Tongue (tissue), 2 donors: ENCODE measurements around the gene ADSS1. TPM values are rescaled to one million over a fixed set of nuclear protein-coding genes. Genes with fewer than 3 reads are reported as not detected.
A peak's percentile ranks its signal among the peaks of the same experiment; 100 is the strongest.

Experiments
- DNase-seq: peaks from one replicate; pipeline ENCODE4 v3.0.0-alpha.2; 2015
- total RNA-seq: library from RNA; depleted of rRNA; stranded (reverse); fragments of >200 nt; gene quantifications from one replicate; pipeline ENCODE4 v1.2.3, GENCODE V29; 2014

The ADSS1 gene
- total RNA-seq, 1 donor from 2014 or later: 98.8 TPM

DNA sequence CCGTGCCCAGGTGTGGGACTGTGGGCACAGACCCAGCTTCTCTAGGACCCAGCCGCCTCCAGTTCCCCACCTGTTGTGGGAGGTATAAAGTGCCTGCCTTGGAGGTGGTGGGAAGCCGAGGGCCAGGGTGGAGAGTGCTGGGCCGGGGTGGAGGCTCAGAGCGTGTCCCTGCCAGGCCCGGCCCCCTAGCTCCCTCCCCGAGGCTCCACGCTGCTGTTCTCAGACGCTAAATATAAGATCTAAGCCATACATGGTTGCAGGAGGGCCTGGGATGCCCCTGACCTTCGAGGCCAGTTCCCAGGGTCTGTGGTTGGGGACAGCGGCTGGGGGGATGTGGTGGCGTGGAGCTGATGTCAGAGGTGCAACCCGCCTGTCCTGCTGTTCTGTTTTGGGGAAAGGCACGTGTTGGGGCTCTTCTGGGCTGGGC lies 23.8 kb upstream of the ADSS1 start:
- DNase-seq: peak; percentile 51

DNA sequence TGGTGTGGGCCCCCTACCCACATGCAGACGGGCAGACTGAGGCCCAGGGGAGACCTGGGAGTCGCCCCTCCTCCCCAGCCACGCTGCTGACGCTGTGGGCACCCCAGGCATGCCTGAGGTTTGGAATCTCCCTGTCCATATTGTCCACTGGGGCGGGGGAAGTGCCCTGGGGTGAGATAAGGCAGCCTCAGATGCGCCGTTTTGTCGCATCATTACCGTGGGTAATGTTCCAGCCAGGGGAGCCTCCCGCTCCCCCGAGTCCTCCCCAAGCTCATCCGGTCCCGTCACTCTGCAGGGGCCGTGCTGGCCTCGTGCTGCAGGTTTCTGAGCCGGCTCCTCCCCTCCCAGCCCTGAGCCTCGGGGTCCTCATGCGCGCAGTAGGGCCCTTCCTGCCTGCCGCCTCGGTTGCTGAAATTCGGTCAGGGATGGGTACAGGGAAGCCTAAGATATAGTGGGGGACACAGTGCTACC lies 23.2 kb upstream of the ADSS1 start:
- no peak for DNase-seq

DNA sequence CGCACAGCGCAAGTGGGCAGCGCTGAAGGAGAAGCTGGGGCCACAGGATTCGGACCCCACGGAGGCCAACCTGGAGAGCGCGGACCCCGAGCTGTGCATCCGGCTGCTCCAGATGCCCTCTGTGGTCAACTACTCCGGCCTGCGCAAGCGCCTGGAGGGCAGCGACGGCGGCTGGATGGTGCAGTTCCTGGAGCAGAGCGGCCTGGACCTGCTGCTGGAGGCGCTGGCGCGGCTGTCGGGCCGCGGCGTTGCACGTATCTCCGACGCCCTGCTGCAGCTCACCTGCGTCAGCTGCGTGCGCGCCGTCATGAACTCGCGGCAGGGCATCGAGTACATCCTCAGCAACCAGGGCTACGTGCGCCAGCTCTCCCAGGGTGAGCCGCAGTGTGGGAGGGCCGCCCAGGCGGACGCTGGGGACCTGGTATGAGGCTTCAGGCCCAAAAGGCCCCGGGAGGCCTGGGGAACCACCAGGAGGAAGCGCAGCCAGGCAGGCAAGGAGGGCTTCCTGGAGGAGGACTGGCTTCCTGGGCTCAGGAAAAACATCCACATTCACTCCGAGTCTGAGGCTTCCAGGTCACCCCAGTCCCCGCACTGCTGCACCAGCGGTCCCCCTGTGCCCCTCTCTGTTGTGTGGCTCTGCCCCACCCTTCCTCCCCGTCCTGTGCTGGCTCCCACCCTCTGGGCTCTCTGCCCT lies 22.5 kb upstream of the ADSS1 start:
- no peak for DNase-seq

DNA sequence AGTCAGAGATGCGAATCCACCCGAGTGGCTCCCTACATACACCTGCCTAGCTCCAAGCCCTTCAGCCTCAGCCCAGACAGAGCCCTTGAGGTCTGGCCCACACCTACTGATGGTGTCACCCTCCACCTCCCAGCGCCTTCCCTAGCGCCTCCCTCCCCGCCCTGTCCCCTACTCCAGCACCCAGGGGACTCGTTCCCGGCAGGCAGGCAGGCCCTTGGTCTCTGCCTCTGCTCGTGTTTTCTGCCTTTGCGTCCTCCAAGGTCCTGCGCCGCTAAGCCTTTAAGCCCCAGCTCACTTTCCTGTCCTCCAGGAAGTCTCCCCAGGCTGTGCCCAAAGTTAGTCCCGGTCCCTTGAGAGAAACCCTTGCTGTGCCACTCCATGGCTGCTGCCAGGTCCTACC lies 21.9 kb upstream of the ADSS1 start:
- no peak for DNase-seq

DNA sequence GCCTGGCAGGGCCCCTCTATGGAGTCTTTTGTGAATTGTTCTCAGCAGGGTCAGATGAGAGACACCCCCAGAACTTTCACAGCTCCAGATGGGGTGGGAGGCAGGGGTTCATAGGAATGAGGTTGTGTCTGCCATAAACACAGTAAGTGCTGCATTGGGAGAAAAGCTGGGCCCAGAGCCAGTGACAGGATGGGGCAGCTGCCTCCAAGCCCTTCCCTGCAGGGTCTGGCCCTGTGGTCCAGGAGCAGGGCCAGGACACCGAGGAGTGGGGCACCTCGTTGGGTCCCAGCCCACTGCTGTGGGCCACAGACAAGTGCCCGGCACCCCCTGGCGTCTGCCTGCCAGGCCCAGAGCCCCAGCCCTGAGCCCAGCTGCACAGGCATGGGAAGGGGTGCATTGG lies 21.4 kb upstream of the ADSS1 start:
- no peak for DNase-seq

DNA sequence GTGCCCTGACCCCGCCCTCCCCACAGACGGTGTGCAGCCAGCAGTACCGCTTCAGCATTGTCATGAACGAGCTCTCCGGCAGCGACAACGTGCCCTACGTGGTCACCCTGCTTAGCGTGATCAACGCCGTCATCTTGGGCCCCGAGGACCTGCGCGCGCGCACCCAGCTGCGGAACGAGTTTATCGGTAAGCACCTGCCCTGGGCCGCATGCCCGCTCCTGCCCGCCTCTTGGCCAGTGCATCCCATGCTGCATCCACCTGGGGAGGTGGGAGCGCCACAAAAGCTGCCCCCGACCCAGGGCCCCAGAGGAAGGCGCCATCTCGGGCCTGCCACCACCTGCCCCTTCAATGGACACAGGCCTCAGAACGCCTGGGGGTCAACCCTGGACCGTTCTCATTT lies 20.8 kb upstream of the ADSS1 start:
- no peak for DNase-seq

DNA sequence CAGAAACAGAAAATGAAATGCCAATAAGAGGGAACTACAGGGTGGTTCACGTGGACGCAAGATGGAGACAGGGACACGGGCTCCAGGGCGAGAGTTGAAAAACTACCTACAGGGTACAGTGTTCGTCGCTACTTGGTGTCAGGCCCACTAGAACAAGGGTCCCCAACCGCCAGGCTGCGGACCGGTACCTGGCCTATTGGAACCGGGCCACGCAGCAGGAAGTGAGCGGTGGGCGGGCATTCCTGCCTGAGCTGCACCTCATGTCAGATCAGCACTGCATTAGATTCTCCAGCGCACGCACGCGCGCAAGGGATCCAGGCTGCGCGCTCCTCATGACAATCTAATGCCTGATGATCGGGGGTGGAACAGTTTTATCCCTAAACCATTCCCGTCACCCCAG lies 19.8 kb upstream of the ADSS1 start:
- DNase-seq: no peak

DNA sequence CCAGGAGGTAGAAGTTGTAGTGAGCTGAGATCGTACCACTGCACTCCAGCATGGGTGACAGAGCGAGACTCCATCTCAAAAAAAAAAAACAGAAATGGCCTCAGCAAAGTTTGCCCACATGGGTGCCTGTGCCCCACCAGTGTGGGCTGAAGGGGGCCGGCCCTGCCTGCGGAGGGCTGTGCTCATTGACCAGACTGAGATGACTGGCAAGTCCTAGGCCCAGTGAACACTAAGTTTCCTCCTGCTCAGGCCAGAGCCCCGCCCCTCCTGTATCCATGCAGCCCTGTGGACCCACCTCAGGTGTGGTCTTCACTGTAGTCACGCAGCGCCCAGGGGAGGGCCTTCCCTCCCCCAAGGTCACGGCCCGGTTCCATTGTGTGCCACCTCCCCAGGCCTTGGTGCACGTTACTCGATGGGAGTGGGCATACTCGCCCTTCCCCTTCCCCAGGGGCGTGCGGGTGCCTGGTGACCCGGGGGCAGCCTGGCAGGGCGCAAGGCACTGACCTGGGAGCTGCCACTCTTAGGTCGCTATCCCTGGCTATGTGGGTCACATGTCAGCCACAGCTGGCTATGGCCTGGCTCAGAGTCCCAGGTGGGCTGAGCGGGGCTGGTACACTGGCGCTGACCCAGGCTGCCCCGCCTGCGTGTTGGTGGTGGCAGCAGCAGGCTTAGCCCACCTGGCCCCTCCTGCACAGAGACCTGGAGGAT lies 18.5 kb upstream of the ADSS1 start:
- no peak for DNase-seq

DNA sequence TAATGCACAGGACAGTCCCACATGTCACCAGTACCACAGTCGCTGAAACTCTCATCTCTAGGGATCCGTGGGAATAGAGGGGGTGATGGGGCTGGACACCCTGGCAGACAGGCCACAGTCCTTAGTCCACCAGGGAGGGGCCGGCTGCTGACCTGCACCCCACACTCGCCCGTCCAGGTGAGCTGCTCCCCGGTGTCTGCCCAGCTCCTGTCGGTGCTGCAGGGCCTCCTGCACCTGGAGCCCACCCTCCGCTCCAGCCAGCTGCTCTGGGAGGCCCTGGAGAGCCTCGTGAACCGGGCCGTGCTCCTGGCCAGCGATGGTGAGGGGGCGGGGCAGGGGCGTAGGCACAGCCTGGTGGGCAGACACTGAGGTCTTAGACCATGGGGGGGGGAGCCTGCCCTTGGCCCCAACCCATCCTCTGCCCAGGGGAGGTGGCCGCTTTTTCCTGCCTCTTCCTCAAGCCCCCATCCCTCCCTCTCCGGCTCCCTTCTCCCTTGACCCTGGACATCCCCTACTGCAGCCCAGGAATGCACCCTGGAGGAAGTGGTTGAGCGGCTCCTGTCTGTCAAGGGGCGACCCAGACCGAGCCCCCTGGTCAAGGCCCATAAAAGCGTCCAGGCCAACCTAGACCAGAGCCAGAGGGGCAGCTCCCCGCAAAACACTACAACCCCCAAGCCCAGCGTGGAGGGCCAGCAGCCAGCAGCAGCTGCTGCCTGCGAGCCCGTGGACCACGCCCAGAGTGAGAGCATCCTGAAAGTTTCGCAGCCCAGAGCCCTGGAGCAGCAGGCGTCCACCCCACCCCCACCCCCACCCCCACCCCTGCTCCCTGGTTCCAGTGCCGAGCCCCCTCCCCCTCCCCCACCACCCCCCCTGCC lies 17.1 kb upstream of the ADSS1 start:
- peak; percentile 78 for DNase-seq

DNA sequence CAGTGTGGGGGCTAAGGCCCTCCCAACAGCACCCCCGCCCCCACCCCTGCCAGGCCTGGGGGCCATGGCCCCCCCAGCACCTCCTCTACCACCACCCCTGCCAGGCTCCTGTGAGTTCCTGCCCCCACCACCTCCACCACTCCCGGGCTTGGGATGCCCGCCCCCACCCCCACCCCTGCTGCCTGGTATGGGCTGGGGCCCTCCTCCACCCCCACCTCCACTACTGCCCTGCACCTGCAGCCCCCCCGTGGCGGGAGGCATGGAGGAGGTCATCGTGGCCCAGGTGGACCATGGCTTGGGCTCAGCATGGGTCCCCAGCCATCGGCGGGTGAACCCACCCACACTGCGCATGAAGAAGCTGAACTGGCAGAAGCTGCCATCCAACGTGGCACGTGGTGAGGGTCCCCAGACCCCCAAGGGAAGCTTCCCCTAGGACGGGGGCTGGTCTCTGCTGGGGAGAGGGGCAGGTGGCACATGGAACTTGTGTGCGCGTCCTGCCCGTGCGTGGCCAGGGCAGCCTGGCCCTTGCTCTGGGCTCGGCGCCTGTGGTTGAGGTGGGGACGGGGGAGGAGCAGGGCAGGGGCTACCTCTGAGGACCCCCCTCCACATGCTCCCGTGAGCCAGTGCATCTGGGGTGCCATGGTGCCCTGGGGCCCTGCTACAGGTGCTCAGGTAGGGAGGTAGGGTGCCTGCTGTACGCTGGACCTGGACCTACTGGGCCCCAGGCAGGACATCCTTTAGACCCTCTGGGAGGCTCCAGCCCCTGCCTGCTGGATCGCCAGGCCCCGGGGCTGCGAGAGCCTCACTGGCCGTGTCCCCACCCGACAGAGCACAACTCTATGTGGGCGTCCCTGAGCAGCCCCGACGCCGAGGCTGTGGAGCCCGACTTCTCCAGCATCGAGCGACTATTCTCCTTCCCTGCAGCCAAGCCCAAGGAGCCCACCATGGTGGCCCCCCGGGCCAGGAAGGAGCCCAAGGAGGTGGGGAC lies 16.1 kb upstream of the ADSS1 start:
- DNase-seq: no peak

DNA sequence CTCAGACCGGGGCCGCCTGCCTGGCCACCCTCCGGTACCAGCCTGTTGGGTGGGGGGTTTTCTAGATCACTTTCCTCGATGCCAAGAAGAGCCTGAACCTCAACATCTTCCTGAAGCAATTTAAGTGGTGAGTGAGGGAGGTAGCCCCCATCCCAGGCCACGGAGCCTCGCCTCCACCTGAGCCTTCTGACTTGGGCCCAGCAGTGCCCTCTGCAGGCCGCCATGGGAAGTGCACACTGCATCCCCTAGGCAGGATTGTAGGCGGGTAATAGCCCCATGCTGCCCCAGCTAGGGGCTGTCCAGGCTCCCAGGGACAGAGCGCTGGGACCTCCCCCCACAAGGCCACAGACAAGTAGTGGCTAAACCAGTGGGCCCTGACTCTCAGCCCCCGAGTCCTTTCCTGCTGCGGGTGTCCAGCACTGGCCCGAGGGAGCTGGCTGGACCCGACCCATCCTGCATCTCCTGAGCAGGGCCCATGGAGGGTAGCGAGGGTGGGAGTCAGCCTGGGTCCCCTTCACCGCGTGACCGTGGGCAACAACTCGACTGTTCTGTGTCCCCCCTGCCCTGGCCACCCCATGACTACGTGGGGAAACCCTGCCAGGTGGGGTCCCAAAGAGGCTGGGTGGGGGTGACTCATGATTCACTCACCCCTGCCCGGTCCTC lies 15.3 kb upstream of the ADSS1 start:
- DNase-seq: peak; percentile 85

DNA sequence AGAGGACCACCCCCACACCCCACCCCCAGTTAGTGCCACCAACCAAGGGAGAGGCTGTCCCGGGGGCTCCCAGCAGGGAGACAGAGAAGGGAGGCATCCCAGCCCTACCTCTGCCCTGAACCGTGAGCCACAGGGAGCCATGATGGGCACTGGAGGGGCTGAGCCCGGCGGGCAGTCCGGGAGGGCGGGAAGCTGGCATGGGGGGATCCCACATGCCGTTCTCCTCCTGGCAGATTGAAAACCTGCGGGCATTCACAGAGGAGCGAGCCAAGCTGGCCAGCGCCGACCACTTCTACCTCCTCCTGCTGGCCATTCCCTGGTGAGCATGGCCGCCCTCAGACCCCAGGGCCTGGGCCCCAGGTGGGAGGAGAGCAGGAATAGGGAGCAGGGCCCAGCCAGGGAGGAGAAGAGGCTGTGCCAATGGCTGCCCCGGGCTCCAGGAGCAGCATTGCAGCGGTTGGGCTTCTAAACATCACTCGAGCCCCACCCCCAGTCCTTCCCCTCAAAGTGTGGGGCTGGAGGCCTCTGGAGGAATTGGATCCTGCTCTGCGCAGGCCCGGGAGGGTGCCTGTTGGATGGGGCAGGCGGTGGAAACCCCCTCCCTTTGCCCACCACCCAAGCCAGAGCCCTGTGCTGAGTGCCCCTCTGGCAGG lies 14.5 kb upstream of the ADSS1 start:
- DNase-seq: peak; percentile 42

DNA sequence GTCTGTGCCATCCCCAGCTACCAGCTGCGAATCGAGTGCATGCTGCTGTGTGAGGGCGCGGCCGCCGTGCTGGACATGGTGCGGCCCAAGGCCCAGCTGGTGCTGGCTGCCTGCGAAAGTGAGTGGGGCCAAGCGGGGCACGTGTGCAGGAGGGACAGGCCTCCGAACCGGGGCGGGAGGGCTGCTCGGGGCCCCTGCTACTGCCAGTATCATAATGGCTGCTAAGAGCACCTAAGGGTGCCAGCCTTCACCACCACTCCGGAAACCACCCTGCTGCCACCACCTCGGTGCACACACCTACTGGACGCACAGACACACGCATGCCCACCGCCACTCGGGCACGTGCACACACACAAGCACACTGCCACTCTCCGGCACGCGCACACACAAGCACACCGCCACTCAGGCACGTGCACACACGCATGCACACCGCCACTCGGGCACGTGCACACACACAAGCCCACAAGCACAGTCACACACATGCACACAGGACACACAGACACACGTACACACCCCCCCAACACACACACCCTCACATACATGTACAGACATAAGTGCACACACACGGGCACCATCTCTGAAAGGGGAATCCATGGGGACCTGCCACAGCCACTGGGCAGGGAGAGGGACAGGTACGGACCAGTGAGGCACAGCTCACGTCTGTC lies 13.8 kb upstream of the ADSS1 start:
- no peak for DNase-seq

DNA sequence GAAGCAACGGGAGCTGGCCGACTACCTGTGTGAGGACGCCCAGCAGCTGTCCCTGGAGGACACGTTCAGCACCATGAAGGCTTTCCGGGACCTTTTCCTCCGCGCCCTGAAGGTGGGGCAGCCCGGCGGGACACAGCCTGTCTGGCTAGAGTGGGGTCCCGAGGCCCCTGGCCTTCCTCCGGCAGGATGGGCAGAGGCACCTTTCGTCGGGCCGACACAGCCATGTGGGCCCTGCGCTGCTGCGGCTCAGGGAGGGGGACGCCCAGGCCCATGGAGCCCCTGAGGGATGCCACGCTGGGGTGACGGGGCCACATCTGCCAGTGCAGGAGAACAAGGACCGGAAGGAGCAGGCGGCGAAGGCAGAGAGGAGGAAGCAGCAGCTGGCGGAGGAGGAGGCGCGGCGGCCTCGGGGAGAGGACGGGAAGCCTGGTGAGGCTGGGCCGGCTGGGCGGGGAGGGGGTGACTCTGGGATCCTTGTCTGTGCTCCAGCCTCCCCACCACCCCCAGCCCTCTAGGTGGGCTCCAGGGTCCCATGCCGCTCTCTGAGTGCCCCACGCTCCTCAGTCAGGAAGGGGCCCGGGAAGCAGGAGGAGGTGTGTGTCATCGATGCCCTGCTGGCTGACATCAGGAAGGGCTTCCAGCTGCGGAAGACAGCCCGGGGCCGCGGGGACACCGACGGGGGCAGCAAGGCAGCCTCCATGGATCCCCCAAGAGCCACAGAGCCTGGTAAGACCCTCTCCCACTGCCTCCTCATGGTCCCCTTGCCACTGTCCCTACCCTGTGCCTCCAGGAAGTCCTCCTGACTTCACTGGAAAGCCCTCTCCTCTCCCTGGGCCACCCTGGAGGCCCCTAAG lies 10.9 kb upstream of the ADSS1 start:
- no peak for DNase-seq

DNA sequence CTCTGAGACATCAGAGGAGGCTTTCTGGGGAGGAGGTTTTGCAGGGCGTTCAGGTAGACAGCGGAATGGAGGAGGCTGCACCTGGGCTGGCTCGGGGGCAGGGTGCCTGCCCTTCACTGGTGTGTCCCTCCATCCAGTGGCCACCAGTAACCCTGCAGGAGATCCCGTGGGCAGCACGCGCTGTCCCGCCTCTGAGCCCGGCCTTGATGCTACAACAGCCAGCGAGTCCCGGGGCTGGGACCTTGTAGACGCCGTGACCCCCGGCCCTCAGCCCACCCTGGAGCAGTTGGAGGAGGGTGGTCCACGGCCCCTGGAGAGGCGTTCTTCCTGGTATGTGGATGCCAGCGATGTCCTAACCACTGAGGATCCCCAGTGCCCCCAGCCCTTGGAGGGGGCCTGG lies 10.0 kb upstream of the ADSS1 start:
- DNase-seq: no peak

DNA sequence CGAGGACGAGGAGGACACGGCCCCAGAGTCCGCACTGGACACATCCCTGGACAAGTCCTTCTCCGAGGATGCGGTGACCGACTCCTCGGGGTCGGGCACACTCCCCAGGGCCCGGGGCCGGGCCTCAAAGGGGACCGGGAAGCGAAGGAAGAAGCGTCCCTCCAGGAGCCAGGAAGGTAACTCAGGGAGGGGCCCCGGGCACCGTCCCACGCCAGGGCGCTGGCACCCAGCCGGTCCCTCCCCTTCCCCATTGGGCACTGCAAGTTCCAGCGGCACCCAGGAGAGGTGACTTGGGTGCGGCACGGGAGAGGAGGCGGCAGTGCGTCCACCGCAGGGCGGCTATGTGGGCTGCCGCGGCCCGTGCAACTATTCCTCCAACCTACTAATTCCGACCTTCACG lies 9.3 kb upstream of the ADSS1 start:
- DNase-seq: no peak

DNA sequence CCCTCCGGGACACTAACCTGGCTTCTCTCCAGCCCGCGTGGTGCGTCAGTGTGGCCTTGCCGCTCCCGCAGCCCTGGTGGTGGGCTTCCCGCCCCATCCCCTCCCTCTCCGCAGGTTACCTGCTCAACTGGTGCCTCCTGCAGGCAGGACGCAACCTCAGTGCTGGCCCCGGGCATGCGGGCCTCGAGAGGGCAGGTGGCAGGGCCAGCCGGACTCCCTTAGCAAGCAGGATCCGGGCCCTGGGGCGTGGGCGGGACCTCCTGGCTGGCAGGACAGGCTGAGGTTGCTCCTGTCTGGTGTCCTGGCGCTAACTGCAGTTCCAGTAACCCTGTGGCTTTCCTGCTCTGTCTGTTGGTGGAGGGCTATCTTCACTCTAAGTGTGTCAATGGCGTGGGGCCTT lies 8.6 kb upstream of the ADSS1 start:
- DNase-seq: no peak

DNA sequence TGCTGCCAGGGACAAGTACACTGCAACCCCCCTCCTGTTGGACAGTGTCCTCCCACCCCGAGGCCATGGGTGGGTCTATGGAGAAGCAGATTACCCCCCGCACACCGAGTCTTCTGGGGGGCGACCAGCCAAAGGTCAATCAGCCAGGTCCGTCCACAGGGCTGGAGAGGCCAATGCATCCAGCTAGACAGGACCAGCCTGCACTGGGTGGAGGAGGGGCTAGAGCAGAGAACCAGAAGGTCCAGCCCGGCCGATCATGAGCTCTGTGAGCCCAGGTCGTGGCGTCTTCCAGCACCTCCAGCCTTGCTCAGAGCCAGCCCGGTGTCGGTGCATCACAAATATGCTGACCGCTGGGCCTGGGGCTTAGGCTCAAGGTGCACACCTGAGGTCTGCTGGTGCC lies 8.2 kb upstream of the ADSS1 start:
- DNase-seq: no peak

DNA sequence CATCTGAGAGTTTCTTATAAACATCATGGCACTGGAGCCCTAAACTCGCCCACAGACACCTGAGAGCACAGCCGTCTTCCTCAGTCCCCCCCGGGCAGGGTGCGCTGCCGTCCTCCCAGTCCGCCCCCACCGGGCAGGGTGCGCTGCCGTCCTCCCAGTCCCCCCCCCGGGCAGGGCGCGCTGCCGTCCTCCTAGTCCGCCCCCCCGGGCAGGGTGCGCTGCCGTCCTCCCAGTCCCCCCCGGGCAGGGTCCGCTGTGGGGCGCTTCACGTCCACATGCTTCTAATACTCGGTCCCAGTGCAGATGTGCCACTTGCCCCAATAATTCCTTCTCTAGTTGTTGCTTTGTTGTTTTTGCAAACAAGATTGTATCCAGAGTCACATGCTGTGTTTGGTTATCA lies 6.9 kb upstream of the ADSS1 start:
- DNase-seq: no peak
